ENCODE results near the gene GLIPR2. TPM values are rescaled to one million over a fixed set of nuclear protein-coding genes. Genes with fewer than 3 reads are reported as not detected.

GLIPR2 gene
- total and polyA plus RNA-seq, 2 of the 4 experiments (the other 2 are of a cell fraction) = 35.8 to 43.3 TPM

- Histone ChIP-seq H2AFZ (replicated peaks; ENCODE audit: low read length, poor library complexity) (no peak overlapping the region), H3K4me1 (ENCODE audit: control insufficient read depth, insufficient read depth, low read length) (0 out of 2 replicates have a peak, but pooled peaks cover 3% of the 10 kb centered on the region), H2BK20ac (ENCODE audit: low read depth, low read length) (no peak overlapping the region), H3K36me3 (ENCODE audit: control insufficient read depth, insufficient read depth, low read length) (peaks cover 50% of the 10 kb centered on the region), H3K23ac (ENCODE audit: low read depth, low read length) (no peak overlapping the region), H3K56ac (ENCODE audit: extremely low read depth, insufficient read depth, low read length) (no peak overlapping the region), H3K9me1 (ENCODE audit: insufficient read depth, low read length) (peaks cover 3% of the 10 kb centered on the region), H4K8ac (ENCODE audit: low read depth in 2 of 2, low read length in 2 of 2) (no peak overlapping the region), H3K27ac (ENCODE audit: insufficient read depth, low read length) (no peak overlapping the region), H3K18ac (ENCODE audit: low read depth, low read length) (no peak overlapping the region), H4K5ac (ENCODE audit: low read depth, low read length) (no peak overlapping the region), H2BK15ac (ENCODE audit: low read depth, low read length) (no peak overlapping the region), H3K27me3 (ENCODE audit: control insufficient read depth, insufficient read depth, low read length) (no peaks in the 10 kb centered on the region), H3K4ac (ENCODE audit: low read depth, low read length) (no peak overlapping the region), H3K9ac (ENCODE audit: low read depth, low read length) (no peak overlapping the region), H3K79me1 (ENCODE audit: low read depth in 1 of 2, low read length in 2 of 2) (0 out of 4 replicates have a peak, but pooled peaks cover 4 to 6% of the 10 kb centered on the region in 2 experiments), H3K9me3 (ENCODE audit: control insufficient read depth, insufficient read depth, low read length) (no peaks in the 10 kb centered on the region), H4K20me1 (ENCODE audit: insufficient read depth, low read length) (no peaks in the 10 kb centered on the region), H3K4me2 (ENCODE audit: low read depth, low read length) (no peak overlapping the region), H4K91ac (ENCODE audit: insufficient read depth, low read depth, low read length) (no peak overlapping the region), H2BK120ac (ENCODE audit: low read depth, low read length) (no peak overlapping the region), H2AK5ac (ENCODE audit: low read depth, low read length) (no peak overlapping the region), H3K14ac (replicated peaks; ENCODE audit: low read depth, low read length) (no peak overlapping the region), H2AK9ac (replicated peaks; ENCODE audit: low read depth, low read length, poor library complexity) (no peak overlapping the region), H3K4me3 (ENCODE audit: insufficient read depth, low read depth, low read length) (no peak overlapping the region), H2BK5ac (ENCODE audit: low read depth, low read length, poor library complexity, severe bottlenecking) (no peak overlapping the region)
- TSS peak; percentile 96 for BruUV-seq (replicated peaks)
- ATAC-seq (ENCODE audit: low read depth) = no peak
- WGBS, 2 experiments (ENCODE audit: extremely low coverage in 2 of 2, insufficient read length in 1 of 2) = no CpG with 5 or more reads among the region's 2 CpGs
- intact Hi-C loops (cut with micrococcal nuclease) (no loop called here), dilution Hi-C loops (cut with HindIII; ENCODE audit: low sequenced_read_pairs, unreplicated experiment) (no loop called here), in situ Hi-C loops (cut with MboI; ENCODE audit: low sequenced_read_pairs) (no loop called here)
- TF ChIP-seq CHD1 (IDR thresholded peaks at IDR 0.05; ENCODE audit: low read depth, low read length) (no peak), CEBPB (IDR thresholded peaks at IDR 0.05; ENCODE audit: low read depth, low read length) (no peak), MXI1 (IDR thresholded peaks at IDR 0.05; ENCODE audit: borderline replicate concordance, low read depth, low read length) (no peak), POLR2A (IDR thresholded peaks at IDR 0.05; ENCODE audit: low read depth, low read length) (no peak), FOS (IDR thresholded peaks at IDR 0.05; ENCODE audit: low read depth, low read length) (no peak)
- no peak for DNase-seq
- ChIA-PET CTCF (interaction anchor here (0.6 to 1.3 kb wide), 2 partner anchors 43 to 167 kb away, joined by 4 to 9 read pairs; no protein-coding TSS in a partner anchor), POLR2A (ENCODE audit: unreplicated experiment) (no interaction called here)
These were observed 13.0 kb upstream of the GLIPR2 start for GRCh38 chr9:36123515-36123914.
